Right renal cortex interstitium (tissue), 3 donors: ENCODE results near the gene PHF5A. TPM values are rescaled to one million over a fixed set of nuclear protein-coding genes. Genes with fewer than 3 reads are reported as not detected.
"Not testable (repeated sequence)": the region's sequence is repeated elsewhere in the genome, so short reads cannot be mapped to it uniquely, and the experiment has no call there.

Source experiments
- DNase-seq, 3 donors: peaks; one replicate each; pipeline ENCODE4 v3.0.0-alpha.2; 2013; ENCODE audit warnings: low read depth in 3 of 3, low spot score in 2 of 3
- polyA plus RNA-seq, 3 donors: library from polyadenylated mRNA; unstranded; fragments of 120-200 nt; gene quantifications; one replicate each; pipeline ENCODE4 v1.2.1, GENCODE V29; 2013; ENCODE audit not compliant: insufficient read length in 3 of 3

PHF5A gene
- polyA plus RNA-seq, 3 donors: 56.5 to 68.7 (median 59.1) TPM

DNA sequence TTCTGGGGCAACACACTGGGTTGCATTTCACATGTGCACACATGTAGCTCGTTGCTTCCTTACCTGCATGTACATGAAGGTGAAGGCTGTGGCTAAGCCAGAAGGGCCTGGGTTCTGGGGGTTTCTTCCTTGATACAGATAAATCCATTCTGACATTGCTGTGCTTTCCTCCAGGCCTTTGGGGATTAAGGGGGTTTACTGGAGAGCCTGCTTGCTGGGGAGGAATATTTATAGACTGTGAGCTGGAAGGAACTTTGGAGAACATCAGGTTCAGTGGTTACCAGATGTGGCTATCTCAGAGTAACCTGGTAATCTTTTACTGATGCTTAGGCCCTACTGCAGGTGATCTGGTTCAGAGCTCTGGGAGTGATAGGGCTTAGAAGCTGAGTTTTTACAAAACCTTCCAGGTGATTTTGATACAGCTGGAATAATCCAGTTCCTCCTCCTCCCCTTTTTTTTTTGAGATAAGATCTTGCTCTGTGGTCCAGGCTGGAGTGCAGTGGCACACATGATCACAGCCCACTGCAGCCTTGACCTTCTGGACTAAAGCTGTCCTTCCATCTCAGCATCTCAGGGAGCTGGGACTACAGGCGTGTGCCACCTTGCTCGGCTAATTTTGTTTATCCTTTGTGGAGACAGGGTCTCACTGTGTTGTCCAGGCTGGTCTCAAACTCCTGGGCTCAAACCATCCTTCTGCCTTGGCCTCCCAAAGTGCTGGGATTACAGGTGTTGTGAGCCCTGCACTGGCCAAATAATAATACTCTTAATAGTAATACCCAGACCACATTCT, 20.3 kb upstream of the PHF5A start:
- no peak for DNase-seq

DNA sequence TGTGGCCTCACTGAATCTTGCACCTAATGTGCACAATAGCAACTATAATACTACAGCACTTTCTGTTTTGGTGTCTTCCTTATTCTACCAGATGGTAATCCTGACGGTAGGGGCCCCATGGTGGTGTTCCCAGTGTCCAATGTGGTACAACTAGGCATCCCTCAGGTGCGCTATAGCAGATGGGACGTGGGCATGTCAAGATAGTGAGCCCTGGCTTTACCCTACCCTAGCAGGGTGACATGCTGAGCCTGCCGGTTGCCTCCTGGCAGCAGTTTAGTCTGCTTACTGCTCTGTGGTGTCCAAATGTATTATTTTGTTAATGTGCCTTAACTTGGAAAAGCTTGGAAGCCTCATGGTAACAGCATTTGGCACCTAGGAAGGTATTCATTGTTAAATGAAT, 19.6 kb upstream of the PHF5A start:
- no peak for DNase-seq

DNA sequence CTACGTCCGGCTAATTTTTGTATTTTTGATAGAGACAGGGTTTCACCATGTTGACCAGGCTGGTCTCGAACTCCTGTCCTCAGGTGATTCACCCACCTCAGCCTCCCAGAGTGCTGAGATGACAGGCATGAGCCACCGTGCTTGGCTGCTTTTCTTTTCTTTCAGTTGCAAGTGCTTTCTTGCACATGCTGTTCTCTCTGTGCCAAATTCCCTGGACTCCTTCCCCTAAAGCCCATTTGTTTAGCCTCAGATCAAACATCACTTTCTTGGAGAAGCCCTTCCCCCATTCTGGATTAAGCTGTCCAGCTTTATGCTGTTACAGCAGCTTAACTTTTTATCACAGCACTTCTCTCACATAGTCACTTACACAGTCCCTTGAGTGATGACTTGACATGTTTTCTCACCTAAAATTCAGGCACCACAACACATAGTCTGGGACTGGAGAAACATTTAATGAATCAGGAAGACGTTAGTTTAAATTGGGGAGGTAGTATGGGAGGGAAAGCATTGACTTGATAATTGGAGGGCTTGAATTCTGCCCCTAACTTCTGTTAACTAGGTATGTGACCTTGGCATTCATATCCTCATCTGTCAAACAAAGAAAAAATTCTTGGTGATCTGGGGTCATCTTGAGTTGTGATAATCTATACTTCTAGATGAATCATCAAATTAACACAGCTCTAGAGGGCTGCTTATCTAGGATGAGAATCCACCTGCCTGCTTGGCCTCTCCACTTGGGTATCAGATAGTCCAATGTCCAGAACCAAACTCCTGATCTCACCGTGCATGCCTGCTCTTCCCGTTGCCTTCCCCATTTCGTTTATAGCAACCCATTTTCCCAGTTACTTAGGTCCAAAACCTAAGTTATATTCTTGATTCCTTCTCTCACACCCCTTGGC, 18.8 kb upstream of the PHF5A start:
- DNase-seq: no peak

DNA sequence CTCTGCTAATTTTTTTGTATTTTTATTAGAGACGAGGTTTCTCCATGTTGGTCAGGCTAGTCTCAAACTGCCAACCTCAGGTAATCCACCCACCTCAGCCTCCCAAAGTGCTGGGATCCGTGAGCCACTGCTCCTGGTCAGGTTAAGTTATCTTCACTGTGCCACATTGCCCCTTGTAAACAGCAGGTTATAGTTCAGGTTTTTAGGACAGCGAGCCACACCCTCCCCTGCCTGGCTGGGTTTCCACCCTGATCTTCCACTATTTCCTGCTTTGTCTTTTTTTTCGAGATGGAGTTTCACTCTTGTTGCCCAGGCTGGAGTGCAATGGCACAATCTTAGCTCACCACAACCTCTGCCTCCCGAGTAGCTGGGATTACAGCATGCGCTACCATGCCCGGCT, 16.5 kb upstream of the PHF5A start:
- DNase-seq: no peak

DNA sequence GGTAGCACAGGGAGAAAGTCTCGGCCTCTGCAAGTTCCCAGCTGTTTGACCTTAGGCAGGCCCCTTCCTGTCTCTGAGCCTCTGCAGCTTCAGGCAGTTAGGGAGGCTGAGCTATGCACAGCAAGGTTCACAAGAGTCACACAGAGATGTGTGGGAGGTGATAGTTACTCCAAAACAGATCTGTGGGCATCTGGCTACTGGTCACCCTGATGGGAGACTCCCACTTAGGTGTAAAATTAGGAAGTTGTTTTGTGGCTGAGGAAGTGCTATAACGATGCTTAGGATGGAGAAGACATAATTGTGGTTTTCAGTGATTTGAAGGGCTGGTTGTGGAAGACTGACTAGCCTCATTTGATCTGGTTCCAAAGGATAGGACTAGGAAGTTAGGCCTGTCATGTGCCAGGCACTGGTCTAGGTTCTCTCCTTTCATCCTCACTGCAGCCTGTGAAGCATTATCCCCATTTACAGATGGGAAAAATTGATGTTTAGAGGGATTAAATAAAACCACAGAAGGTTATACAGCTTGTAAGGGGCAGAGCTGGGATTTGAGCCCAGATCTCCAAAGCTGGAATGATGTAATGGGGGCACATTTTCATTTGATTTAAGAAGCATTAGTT, 13.9 kb upstream of the PHF5A start:
- no peak for DNase-seq

DNA sequence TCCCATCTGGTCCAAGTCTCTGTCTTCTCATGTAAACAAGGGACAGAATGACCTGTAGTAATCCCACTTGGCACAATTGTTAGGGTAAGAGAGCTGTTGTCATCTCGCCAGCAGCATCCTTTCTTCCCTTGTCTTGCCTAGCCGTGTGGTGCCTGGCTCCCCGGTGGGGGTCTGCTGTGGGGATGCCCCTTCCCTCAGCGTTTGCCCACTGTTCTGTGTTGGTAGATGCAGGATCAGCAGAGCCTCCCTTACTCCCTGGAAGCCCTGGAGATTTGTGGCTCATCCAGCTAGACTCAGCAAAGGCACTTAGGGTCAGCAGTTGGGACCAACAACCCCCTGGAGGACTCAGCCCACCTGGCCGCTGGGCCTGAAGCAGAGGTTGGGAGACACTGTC, 13.4 kb upstream of the PHF5A start:
- DNase-seq: no peak

DNA sequence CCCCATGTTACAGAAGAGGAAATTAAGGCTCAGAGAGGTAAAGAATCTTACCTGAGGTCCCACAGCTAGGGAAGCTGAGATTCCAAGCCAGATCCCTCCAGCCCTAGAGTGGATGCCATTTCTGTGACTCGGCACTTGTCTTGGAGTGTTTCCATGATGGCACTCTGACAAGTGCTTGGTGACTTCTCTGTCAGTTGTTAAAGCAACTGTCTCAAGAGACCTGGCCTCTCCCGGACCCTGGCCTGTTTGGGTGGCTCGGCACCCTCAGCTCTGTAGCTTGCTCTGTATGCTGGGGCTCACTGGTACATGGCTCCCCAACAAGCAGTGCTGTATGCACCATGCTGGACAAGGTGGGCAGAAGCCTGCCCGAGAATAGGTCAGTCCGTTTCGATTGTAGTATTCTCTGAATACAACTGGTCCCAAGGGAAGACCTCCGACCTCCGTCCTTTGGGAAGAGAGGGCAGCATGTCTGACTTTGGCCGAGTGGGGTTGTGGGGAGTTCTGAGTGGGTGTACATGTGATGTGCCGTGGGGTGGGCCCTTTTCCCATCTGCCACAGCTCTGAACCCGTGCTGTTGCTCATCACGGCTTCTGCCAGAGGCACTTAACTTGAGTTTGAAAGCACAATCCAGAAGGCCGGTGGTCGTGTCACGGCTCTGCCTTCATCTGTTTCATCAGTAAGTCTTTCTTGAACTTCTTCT, 12.8 kb upstream of the PHF5A start:
- no peak for DNase-seq

DNA sequence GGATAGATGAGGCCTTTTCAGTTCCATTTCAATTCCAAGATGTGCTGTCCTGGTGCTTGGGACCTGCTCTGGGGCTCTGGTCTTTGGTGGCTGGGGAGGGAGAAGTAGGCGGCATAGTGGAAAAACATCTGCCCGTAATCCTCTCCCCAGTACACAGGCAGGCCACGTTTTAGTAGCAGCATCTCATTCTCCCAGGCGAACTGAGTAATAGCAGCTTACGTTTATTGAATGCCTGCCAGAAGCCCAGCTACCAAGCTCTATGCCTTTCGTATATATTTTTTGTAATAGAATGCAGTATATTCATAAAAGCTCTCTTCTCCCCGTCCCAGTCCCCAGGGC, 11.9 kb upstream of the PHF5A start:
- no peak for DNase-seq

DNA sequence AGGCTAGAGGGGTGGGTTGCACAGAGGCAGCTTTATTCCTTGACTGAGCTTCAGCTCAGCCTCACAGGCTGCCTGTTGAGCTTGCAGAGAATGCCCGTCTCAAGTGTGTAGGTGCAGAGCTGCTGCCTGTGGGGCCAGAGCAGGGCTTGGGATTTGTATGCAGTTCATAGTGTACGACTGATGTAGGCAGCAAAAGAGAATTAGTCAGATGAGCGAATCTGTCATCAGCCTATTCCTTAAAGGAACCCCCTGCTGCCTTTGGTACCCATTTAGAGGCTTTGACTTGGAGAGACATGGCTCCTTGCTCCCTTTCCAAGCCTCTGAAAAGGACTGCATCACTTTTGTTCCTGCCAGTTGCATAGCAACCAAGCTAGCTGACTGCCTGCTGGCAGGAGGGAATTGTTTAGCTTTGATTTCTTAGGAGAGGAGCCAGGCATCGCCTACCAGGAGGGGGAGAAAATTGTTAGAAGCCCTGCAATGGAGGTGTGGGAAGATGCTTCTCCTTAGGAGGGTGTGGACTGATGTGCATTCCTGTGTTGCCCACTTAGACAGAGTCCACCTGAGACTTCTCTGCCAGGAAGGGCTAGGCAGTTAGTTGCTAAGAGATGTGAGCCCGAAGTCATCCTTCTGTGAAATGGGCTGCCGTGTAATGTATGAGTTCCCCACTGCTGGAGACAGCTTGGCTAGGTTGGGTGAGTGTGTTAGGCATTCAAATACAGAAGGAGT, 11.3 kb upstream of the PHF5A start:
- no peak for DNase-seq

DNA sequence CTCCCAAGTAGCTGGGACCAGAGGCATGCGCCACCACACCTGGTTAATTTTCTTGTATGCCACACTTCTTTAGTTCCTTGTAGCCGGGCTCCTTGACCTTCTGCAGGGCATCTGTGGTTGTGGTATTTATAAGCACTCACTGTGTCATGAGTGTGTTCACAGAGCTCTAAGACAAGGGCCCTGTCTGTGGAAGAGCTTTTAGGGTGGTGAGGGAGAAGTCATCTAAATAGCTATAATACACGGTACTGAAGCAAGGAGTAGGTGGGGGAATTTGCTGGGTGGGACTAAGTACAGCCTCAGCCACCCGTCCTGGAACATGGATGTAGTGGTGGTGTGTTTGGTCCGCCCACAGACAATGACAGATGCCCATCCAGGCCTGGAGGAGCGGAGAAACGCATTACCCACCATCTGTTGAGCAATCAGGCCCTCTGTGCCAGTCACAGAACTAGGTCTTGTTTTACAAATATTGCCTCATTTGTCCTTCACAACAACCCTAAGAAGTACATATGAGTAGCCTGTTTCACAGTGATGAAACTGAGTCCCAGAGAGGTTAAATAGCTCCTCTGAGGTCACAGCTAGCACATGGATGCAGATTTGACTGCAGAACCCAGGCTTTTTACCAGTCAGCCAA, 10.5 kb upstream of the PHF5A start:
- DNase-seq: no peak

DNA sequence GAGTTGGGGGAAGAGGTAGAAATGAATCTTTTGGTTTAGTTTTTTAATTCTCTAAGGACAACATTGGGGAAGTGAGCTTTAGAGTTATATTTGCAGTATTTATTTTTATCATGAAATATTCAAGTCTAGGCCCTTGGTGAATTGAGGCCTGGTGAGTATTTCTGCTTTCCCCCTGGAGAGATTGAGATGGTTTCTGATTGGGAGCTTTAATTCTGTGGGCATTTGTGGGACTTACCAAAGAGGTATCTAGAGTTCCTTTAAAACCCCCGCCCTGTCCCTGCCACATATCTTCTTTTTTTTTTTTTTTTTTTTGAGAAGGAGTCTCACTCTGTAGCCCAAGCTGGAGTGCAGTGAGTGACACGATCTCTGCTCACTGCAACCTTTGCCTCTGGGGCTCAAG, 10.0 kb upstream of the PHF5A start:
- DNase-seq: no peak

DNA sequence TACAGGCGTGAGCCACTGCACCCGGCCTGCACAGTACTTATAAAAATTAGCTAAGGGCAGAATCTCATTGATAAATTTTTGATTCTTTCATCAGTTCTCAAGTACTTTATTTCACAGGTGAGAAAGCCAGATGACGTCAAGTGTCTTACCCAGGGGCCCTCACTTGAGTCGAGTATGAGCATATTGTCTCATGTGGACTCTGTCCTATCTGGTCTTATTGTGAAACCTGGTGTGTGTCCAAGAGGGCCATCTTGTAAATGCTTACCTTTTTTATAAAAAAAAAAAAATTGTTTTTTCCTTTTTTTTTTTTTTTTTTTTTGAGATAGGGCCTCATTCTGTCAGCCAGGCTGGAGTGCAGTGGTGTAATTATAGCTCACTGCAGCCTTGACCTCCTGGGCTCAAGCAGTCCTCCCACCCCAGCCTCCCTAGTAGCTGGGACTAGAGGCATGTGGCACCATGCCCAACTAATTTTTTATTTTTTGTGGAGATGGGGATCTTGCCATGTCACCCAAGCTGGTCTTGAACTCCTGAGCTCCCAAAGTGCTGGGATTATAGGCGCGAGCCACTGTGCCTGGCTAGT, 6.5 kb upstream of the PHF5A start:
- DNase-seq: no peak

DNA sequence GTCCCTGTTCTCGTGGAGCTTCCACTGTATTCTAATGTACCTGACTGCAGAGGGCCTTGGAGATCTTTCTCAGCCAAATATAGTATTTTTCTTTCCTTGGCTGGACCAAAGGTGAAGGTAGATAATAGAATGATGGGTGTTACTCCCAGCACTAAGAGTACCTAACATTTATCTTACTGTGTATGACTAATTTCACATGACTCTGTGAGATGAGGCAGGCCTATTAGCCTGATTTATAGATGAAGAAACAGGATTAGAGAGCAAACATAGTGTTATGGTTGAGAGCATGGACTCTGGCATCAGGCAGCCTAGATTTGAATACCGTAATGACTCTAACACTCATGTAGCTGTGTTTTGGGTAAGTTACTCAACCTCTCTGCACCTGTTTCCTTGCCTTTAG, 3.1 kb upstream of the PHF5A start:
- no peak for DNase-seq

DNA sequence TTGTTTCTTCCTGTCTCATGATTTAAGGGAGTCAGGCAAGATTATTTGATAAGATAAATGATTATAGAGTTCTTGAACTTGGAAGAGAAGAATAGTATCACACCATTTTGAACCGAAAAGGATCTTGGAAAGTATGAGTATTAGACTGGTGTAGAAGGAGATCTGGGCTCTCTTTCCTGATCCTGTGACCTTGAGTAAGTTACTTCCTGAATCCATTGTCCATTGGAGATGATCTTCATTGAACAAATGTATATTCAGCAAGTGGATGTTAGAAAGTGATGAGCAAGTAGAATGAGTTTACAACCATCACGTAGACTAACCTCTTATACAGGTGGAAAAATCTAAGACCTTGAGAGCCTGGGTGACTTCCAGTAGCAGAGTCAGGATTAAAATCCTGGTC, 2.4 kb upstream of the PHF5A start:
- no peak for DNase-seq

DNA sequence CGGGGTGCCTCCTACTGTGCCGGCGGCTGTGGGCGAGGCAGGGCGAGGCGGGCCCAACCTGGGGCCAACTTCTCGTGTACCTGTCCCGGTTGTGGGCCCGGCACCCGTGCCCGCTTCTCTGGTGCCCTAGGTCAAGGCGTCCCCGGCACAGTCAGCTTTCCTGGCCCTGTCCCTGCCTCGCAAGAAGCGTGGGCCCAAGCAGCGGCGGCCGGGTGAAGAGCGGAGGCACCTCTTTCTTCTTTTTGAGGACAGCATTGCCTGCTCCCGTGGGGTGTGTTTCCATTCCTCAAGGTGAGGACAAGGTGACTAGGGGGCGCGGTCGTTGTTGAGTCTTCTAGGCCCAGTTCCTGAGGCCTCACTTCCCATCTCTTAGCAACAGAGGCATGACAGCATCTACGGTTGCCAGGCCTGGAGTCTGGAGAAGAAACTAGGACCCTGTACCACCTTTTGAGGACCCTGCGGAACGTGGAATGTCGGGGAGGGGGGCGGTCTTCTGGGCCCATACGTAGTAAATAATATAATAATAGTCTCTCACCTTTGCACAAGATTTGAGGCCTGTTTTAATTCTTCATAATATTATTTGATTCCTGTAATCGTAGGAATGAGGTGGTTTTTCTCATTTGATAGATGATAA, 843 bp upstream of the PHF5A start:
- DNase-seq: no peak

DNA sequence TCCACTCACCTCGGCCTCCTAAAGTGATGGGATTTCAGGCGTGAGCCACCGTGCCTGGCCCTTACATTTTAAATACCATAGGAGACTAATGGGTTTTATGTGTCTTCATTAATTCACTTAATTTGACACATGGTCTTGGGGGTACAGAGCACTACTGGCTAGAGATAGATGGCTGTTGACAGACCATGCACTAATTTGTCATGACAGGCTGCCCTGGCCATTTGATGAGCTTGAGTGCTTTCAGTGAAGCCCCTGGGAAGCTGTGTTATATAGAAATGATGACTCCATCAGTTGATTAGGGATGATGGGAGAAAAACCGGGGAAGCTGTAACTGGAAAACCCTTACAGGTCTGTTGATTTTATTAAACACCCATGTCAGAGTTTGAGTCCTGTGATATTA, 6.6 kb downstream of the PHF5A start:
- DNase-seq: no peak

DNA sequence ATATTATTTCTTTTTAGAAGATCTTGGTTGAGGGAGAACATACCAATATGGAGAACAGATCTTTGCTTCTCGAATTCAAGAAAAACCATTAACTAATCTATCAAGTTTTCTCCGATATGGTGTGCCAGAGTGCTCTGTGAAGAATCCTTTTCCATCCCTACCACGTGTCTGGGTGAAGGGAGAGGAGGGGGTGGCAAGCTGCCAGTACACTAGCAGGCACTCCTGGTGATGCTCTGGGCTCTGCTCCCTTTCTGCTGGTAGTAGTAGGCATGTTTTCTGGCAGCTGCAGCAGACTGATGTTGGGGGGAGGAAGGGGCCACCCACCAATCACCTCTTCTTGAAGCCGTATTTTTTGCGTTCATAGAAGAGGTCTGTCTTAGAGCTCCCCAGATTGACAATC, 8.4 kb downstream of the PHF5A start:
- DNase-seq: not testable (repeated sequence)

DNA sequence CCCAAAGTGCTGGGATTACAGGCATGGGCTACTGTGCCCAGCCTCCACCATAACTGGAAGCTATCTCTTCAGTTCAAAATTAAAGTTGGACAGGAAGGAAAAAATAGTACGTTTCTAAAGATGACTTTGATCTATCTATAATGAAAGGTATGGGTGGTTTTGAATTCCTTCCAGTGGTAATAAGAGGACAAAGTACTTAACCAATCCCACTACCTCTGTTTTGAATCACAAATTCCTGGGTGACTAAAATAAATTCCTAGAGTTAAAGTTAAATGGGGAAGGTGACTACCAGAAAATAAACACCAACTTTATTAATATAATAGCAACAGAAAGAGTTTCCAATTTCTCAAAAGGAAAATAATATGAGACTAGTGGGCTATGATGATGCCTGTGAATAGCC, 9.1 kb downstream of the PHF5A start:
- no peak for DNase-seq

DNA sequence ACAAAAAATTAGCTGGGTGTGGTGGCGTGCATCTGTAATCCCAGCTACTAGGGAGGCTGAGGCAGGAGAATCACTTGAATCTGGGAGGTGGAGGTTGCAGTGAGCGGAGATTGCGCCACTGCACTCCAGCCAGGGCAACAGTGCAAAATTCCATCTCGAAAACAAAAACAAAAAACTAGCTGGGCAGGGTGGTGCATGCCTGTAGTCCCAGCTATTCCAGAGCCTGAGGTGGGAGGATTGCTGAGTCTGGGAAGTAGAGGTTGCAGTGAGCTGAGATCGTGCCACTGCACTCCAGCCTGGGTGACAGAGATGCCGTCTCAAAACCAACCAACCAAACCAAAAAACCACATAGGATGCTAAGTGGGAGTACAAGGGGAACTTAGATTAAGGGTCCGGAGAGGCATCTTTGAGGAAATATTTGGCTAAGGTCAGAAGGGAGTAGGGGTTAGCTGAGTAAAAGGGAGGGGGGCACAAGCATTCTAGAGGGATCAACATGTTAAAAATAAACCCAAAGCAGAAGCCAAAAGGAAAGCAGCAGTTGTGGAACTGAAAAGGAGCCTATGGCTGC, 10.2 kb downstream of the PHF5A start:
- DNase-seq: no peak
